Activated CD8-positive, alpha-beta T cell treated with anti-CD3 and anti-CD28 coated beads, Interleukin-2, amount 10 ng/mL, durations not matched to agents 7 days and 5 days (primary cell): Measurements from ENCODE around the gene ENTR1. TPM values are rescaled to one million over a fixed set of nuclear protein-coding genes. Genes with fewer than 3 reads are reported as not detected.

Experiments used
- ATAC-seq: fragments of 150-1000 bp; cut with Tn5 transposase; one replicate; pipeline ENCODE4 v1.10.0; 2021; ENCODE audit warnings: moderate library complexity
- CTCF ChIA-PET: fragments of 350-600 bp; sonication (Branson Sonifier 250); formaldehyde crosslinking; loops from one replicate; lab custom pipeline; 2021; ENCODE audit warnings: antibody characterized with exemption; lab: Charles Lee
- POLR2A ChIA-PET: fragments of 350-600 bp; sonication (Branson Sonifier 250); formaldehyde crosslinking; loops from one replicate; lab custom pipeline; 2021; ENCODE audit warnings: antibody characterized with exemption; lab: Charles Lee
- DNase-seq: peaks from one replicate; pipeline ENCODE4 v3.0.0-alpha.2; 2020
- H3K27ac Mint-ChIP-seq: one replicate; pipeline ENCODE4 v1.8.0; 2021; ENCODE audit warnings: mild to moderate bottlenecking, mixed read lengths
- H3K27me3 Mint-ChIP-seq: one replicate; pipeline ENCODE4 v1.8.0; 2021; ENCODE audit warnings: low read depth, mixed read lengths
- H3K36me3 Mint-ChIP-seq: one replicate; pipeline ENCODE4 v1.8.0; 2021; ENCODE audit warnings: low read depth, mixed read lengths
- H3K4me1 Mint-ChIP-seq: one replicate; pipeline ENCODE4 v1.8.0; 2021; ENCODE audit warnings: low read depth, mixed read lengths
- H3K4me3 Mint-ChIP-seq: one replicate; pipeline ENCODE4 v1.8.0; 2021; ENCODE audit warnings: mild to moderate bottlenecking, mixed read lengths
- H3K9me3 Mint-ChIP-seq: one replicate; pipeline ENCODE4 v1.8.0; 2022; ENCODE audit warnings: mixed read lengths; ENCODE audit not compliant: insufficient read depth
- total RNA-seq, 2 experiments: library from RNA; stranded (reverse); gene quantifications; one replicate each; pipeline ENCODE4 v1.2.3, GENCODE V29; 2021

The ENTR1 gene
- total RNA-seq, 2 experiments from 2014 or later: 52.8 to 54.3 TPM

GRCh38 chr9:136363106-136363948 is 47.1 kb downstream of the ENTR1 start, which contains the start of gene DNLZ:
Gene DNLZ (minus strand): TSS chr9:136363744. CDS start chr9:136363714, 30 bp downstream.
- Mint-ChIP-seq H3K4me1 (peaks cover 12% of the 10 kb centered on the region), H3K27me3 (no peaks in the 10 kb centered on the region), H3K4me3 (peak within 1 kb of the TSS; percentile 84), H3K9me3 (no peaks in the 10 kb centered on the region), H3K27ac (peak within 1 kb of the TSS; percentile 91), H3K36me3 (no peaks in the 10 kb centered on the region)
- ATAC-seq (peak; percentile 90), DNase-seq (peak; percentile 96)
- ChIA-PET POLR2A (interaction anchor here (0.5 to 1.7 kb wide), 14 partner anchors 9 to 444 kb away, joined by 3 to 8 read pairs (median 3); partner anchors contain the start of genes CARD9, GPSM1 and INPP5E), CTCF (interaction anchor here (0.6 to 1.6 kb wide), 16 partner anchors 14 to 338 kb away, joined by 3 to 11 read pairs (median 4); partner anchors contain the start of genes ENTR1 and PMPCA)

- Mint-ChIP-seq H3K4me3 (no peak overlapping the region), H3K27ac (no peak overlapping the region)
- DNase-seq: no peak
Measured at GRCh38 chr9:136362450-136362784, 48.0 kb downstream of the ENTR1 start.

GRCh38 chr9:136361754-136362449 is 48.5 kb downstream of the ENTR1 start:
- Mint-ChIP-seq H3K27ac (no peak overlapping the region), H3K4me3 (no peak overlapping the region), H3K27me3 (no peaks in the 10 kb centered on the region), H3K9me3 (no peaks in the 10 kb centered on the region), H3K4me1 (peaks cover 12% of the 10 kb centered on the region), H3K36me3 (no peaks in the 10 kb centered on the region)
- no peak for DNase-seq
- CTCF ChIA-PET: interaction anchor here (1.5 kb wide), 1 partner anchor 39 kb away, joined by 3 read pairs; no protein-coding TSS in a partner anchor
- POLR2A ChIA-PET: interaction anchor here (1.1 kb wide), 1 partner anchor 28 kb away, joined by 4 read pairs; no protein-coding TSS in a partner anchor
- ATAC-seq: no peak

More at GRCh38 chr9:136362450-136362784, 48.0 kb downstream of the ENTR1 start:
- ChIA-PET CTCF (interaction anchor here (0.6 to 1.6 kb wide), 10 partner anchors 15 to 253 kb away, joined by 3 to 11 read pairs (median 5); partner anchors contain the start of genes ENTR1 and PMPCA), POLR2A (interaction anchor here (0.5 to 1.7 kb wide), 8 partner anchors 8 to 445 kb away, joined by 3 to 8 read pairs (median 4); partner anchors contain the start of genes CARD9 and INPP5E)
- Mint-ChIP-seq H3K36me3 (no peaks in the 10 kb centered on the region), H3K4me1 (peaks cover 12% of the 10 kb centered on the region), H3K9me3 (no peaks in the 10 kb centered on the region), H3K27me3 (no peaks in the 10 kb centered on the region)
- no peak for ATAC-seq

GRCh38 chr9:136361047-136361753 is 49.2 kb downstream of the ENTR1 start:
- H3K4me3 Mint-ChIP-seq: no peak overlapping the region
- ATAC-seq (no peak), DNase-seq (no peak)
- no peaks in the 10 kb centered on the region for H3K36me3 Mint-ChIP-seq
- H3K9me3 Mint-ChIP-seq: no peaks in the 10 kb centered on the region
- no peaks in the 10 kb centered on the region for H3K27me3 Mint-ChIP-seq
- no peak overlapping the region for H3K27ac Mint-ChIP-seq
- POLR2A ChIA-PET: no interaction called here
- CTCF ChIA-PET: no interaction called here
- H3K4me1 Mint-ChIP-seq: peaks cover 12% of the 10 kb centered on the region

GRCh38 chr9:136359774-136360718 is 50.4 kb downstream of the ENTR1 start:
- H3K4me1 Mint-ChIP-seq: peaks cover 12% of the 10 kb centered on the region
- POLR2A ChIA-PET: no interaction called here
- no peaks in the 10 kb centered on the region for H3K27me3 Mint-ChIP-seq
- no peak for DNase-seq
- CTCF ChIA-PET: no interaction called here
- H3K36me3 Mint-ChIP-seq: no peaks in the 10 kb centered on the region
- H3K9me3 Mint-ChIP-seq: no peaks in the 10 kb centered on the region
- H3K4me3 Mint-ChIP-seq: no peak overlapping the region
- no peak for ATAC-seq
- no peak overlapping the region for H3K27ac Mint-ChIP-seq

GRCh38 chr9:136358888-136359287 is 51.5 kb downstream of the ENTR1 start:
- DNase-seq: no peak
- Mint-ChIP-seq H3K27ac (no peak overlapping the region), H3K4me3 (no peak overlapping the region), H3K9me3 (no peaks in the 10 kb centered on the region), H3K27me3 (no peaks in the 10 kb centered on the region), H3K36me3 (no peaks in the 10 kb centered on the region), H3K4me1 (peaks cover 6% of the 10 kb centered on the region)
- ChIA-PET CTCF (no interaction called here), POLR2A (no interaction called here)
- no peak for ATAC-seq

- H3K4me3 Mint-ChIP-seq: no peak overlapping the region
- H3K27me3 Mint-ChIP-seq: no peaks in the 10 kb centered on the region
- no peak for ATAC-seq
- CTCF ChIA-PET: no interaction called here
- H3K36me3 Mint-ChIP-seq: no peaks in the 10 kb centered on the region
- no peaks in the 10 kb centered on the region for H3K9me3 Mint-ChIP-seq
- peaks cover 6% of the 10 kb centered on the region for H3K4me1 Mint-ChIP-seq
- POLR2A ChIA-PET: no interaction called here
- DNase-seq: no peak
- H3K27ac Mint-ChIP-seq: no peak overlapping the region
Measured at GRCh38 chr9:136358016-136358415, 52.4 kb downstream of the ENTR1 start.

- no peak for DNase-seq
- H3K4me1 Mint-ChIP-seq: no peaks in the 10 kb centered on the region
- ChIA-PET POLR2A (no interaction called here), CTCF (no interaction called here)
- H3K27ac Mint-ChIP-seq: no peak overlapping the region
- ATAC-seq: no peak
- no peaks in the 10 kb centered on the region for H3K9me3 Mint-ChIP-seq
- no peaks in the 10 kb centered on the region for H3K27me3 Mint-ChIP-seq
- no peaks in the 10 kb centered on the region for H3K36me3 Mint-ChIP-seq
- no peak overlapping the region for H3K4me3 Mint-ChIP-seq
Measured at GRCh38 chr9:136357202-136357725, 53.1 kb downstream of the ENTR1 start.

- Mint-ChIP-seq H3K4me3 (no peak overlapping the region), H3K27me3 (no peaks in the 10 kb centered on the region), H3K4me1 (no peaks in the 10 kb centered on the region), H3K36me3 (no peaks in the 10 kb centered on the region), H3K27ac (no peak overlapping the region), H3K9me3 (no peaks in the 10 kb centered on the region)
- ChIA-PET POLR2A (no interaction called here), CTCF (no interaction called here)
- DNase-seq (no peak), ATAC-seq (no peak)
Measured at GRCh38 chr9:136355616-136356557, 54.5 kb downstream of the ENTR1 start.

- H3K27ac Mint-ChIP-seq: no peak overlapping the region
- DNase-seq: no peak
- CTCF ChIA-PET: no interaction called here
- H3K4me1 Mint-ChIP-seq: no peaks in the 10 kb centered on the region
- H3K9me3 Mint-ChIP-seq: no peaks in the 10 kb centered on the region
- H3K36me3 Mint-ChIP-seq: no peaks in the 10 kb centered on the region
- no peak overlapping the region for H3K4me3 Mint-ChIP-seq
- no peaks in the 10 kb centered on the region for H3K27me3 Mint-ChIP-seq
- POLR2A ChIA-PET: interaction anchor here (1.6 kb wide), 1 partner anchor 9 kb away, joined by 4 read pairs; the partner anchor contains the start of gene DNLZ
- ATAC-seq: no peak
Measured at GRCh38 chr9:136354592-136355085, 55.8 kb downstream of the ENTR1 start.
